ENCODE results near the gene ASIC2.

The ASIC2 gene

GRCh38 chr17:33290253-33290652 is 2.8 kb downstream of the ASIC2 start:
- FAIRE-seq (no peak), DNase-seq (ENCODE audit: insufficient read length, low spot score) (no peak)

- FAIRE-seq, result no peak
- no peak for DNase-seq (ENCODE audit: insufficient read length, low spot score)
These were observed 4.1 kb downstream of the ASIC2 start for GRCh38 chr17:33288954-33289353.

GRCh38 chr17:33287096-33287725 is 5.9 kb downstream of the ASIC2 start:
- DNase-seq (ENCODE audit: insufficient read length, low spot score) (no peak), FAIRE-seq (no peak)

GRCh38 chr17:33285413-33285812 is 7.7 kb downstream of the ASIC2 start:
- FAIRE-seq (no peak), DNase-seq (ENCODE audit: insufficient read length, low spot score) (no peak)

- FAIRE-seq (no peak), DNase-seq (ENCODE audit: insufficient read length, low spot score) (no peak)
These were observed 9.1 kb downstream of the ASIC2 start for GRCh38 chr17:33284022-33284421.

GRCh38 chr17:33280162-33280943 is 12.7 kb downstream of the ASIC2 start:
- no peak for DNase-seq (ENCODE audit: insufficient read length, low spot score)
- FAIRE-seq, result no peak

- DNase-seq (ENCODE audit: insufficient read length, low spot score), result no peak
These were observed 15.5 kb downstream of the ASIC2 start for GRCh38 chr17:33277436-33278100.

GRCh38 chr17:33273743-33274410 is 19.2 kb downstream of the ASIC2 start:
- FAIRE-seq (no peak), DNase-seq (ENCODE audit: insufficient read length, low spot score) (no peak)

More at GRCh38 chr17:33277436-33278100, 15.5 kb downstream of the ASIC2 start:
- no peak for FAIRE-seq

- DNase-seq (ENCODE audit: insufficient read length, low spot score), result no peak
- no peak for FAIRE-seq
These were observed 19.8 kb downstream of the ASIC2 start for GRCh38 chr17:33273271-33273670.

GRCh38 chr17:33272438-33272837 is 20.7 kb downstream of the ASIC2 start:
- no peak for FAIRE-seq

GRCh38 chr17:33269337-33270060 is 23.6 kb downstream of the ASIC2 start:
- DNase-seq (ENCODE audit: insufficient read length, low spot score) (no peak), FAIRE-seq (no peak)

More at GRCh38 chr17:33272438-33272837, 20.7 kb downstream of the ASIC2 start:
- DNase-seq (ENCODE audit: insufficient read length, low spot score), result no peak

GRCh38 chr17:33267851-33268548 is 25.1 kb downstream of the ASIC2 start:
- no peak for DNase-seq (ENCODE audit: insufficient read length, low spot score)
- FAIRE-seq, result no peak

GRCh38 chr17:33267271-33267790 is 25.8 kb downstream of the ASIC2 start:
- FAIRE-seq (no peak), DNase-seq (ENCODE audit: insufficient read length, low spot score) (no peak)

- no peak for FAIRE-seq
- no peak for DNase-seq (ENCODE audit: insufficient read length, low spot score)
These were observed 26.5 kb downstream of the ASIC2 start for GRCh38 chr17:33266611-33267010.

GRCh38 chr17:33266116-33266515 is 27.0 kb downstream of the ASIC2 start:
- DNase-seq (ENCODE audit: insufficient read length, low spot score), result no peak
- FAIRE-seq, result no peak

- FAIRE-seq, result no peak
- no peak for DNase-seq (ENCODE audit: insufficient read length, low spot score)
These were observed 29.7 kb downstream of the ASIC2 start for GRCh38 chr17:33263396-33263795.

GRCh38 chr17:33262266-33263123 is 30.6 kb downstream of the ASIC2 start:
- DNase-seq (ENCODE audit: insufficient read length, low spot score), result no peak
- FAIRE-seq, result no peak

- DNase-seq (ENCODE audit: insufficient read length, low spot score) (no peak), FAIRE-seq (no peak)
These were observed 31.3 kb downstream of the ASIC2 start for GRCh38 chr17:33261820-33262219.

GRCh38 chr17:33260638-33261037 is 32.5 kb downstream of the ASIC2 start:
- DNase-seq (ENCODE audit: insufficient read length, low spot score), result no peak
- FAIRE-seq, result no peak
